ENCODE data around the gene NUDT21.
"Not testable (repeated sequence)": the region's sequence is repeated elsewhere in the genome, so short reads cannot be mapped to it uniquely, and the experiment has no call there.

NUDT21 gene

DNA sequence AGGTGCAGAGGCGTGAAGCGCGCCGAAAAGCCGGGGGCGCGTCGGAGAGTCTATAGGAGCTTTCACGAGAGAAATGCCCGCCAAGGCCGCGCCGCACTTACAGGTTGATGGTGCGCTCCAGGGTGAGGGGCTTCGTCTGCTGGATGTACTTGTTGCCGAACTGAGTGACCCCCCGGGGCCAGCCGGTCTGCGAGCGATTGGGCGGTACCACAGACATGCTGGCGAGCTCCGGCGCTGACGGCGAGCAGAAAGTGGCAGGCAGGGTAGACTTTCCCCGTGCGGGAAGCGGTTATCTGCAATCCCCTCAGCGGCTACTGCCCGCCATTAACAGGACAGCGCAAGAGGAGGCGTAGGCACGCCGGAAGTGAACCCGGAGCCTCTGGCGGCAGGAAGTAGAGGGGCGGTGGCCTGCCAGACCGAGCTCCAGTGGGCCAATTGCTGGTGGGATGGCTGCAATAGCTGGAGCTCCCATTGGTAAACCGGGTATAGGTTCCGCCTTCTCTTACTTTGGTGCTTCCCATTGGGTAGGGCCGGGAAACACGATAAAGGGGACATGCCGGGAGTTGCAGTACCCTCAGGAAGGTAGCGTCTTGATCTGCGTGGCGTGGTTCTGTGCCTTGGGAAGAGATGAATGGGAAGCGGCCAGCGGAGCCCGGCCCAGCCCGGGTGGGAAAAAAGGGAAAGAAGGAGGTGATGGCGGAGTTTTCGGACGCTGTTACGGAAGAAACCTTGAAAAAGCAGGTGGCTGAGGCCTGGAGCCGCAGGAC is at the start of gene NUDT21, which contains the start of gene OGFOD1:
Gene NUDT21, minus strand, starts transcription at position 347 of the 767 bp plus-strand sequence. Its CDS starts 130 bp downstream, at position 217.
Gene OGFOD1, plus strand, starts transcription at position 569 of the 767 bp plus-strand sequence. Its CDS starts 59 bp downstream, at position 628.
- peak within 1 kb of the TSS; percentile 99 for H2AFZ ChIP-seq (ENCODE audit: low read length, unreplicated experiment)
- H3K27ac ChIP-seq (ENCODE audit: low read depth, low read length) = peak within 1 kb of the TSS; percentile 58
- H3K36me3 ChIP-seq (ENCODE audit: insufficient read depth, low read length) = peaks cover 34% of the 10 kb centered on the region
- H3K4me3 ChIP-seq (ENCODE audit: low read depth, low read length) = peak within 1 kb of the TSS; percentile 97
- H3K4me1 ChIP-seq (ENCODE audit: control insufficient read depth, insufficient read depth, low read length, unreplicated experiment) = peaks cover 46% of the 10 kb centered on the region
- peaks cover 80% of the 10 kb centered on the region for H3K79me2 ChIP-seq (ENCODE audit: control insufficient read depth, insufficient read depth, low read length, unreplicated experiment)
- no peaks in the 10 kb centered on the region for H3K27me3 ChIP-seq (ENCODE audit: insufficient read depth, low read length)

GRCh38 chr16:56493815-56494214 is 42.7 kb upstream of the NUDT21 start:
- H3K4me3 ChIP-seq (ENCODE audit: low read depth, low read length) = no peak overlapping the region
- no peaks in the 10 kb centered on the region for H3K4me1 ChIP-seq (ENCODE audit: control insufficient read depth, insufficient read depth, low read length, unreplicated experiment)
- no peaks in the 10 kb centered on the region for H3K79me2 ChIP-seq (ENCODE audit: control insufficient read depth, insufficient read depth, low read length, unreplicated experiment)
- H3K27me3 ChIP-seq (ENCODE audit: insufficient read depth, low read length) = no peaks in the 10 kb centered on the region
- H2AFZ ChIP-seq (ENCODE audit: low read length, unreplicated experiment) = no peak overlapping the region
- H3K36me3 ChIP-seq (ENCODE audit: insufficient read depth, low read length) = peaks cover 17% of the 10 kb centered on the region
- no peak overlapping the region for H3K27ac ChIP-seq (ENCODE audit: low read depth, low read length)

GRCh38 chr16:56493126-56493525 is 42.0 kb upstream of the NUDT21 start:
- H3K79me2 ChIP-seq (ENCODE audit: control insufficient read depth, insufficient read depth, low read length, unreplicated experiment) = no peaks in the 10 kb centered on the region
- peaks cover 10% of the 10 kb centered on the region for H3K36me3 ChIP-seq (ENCODE audit: insufficient read depth, low read length)
- no peak overlapping the region for H2AFZ ChIP-seq (ENCODE audit: low read length, unreplicated experiment)
- H3K4me3 ChIP-seq (ENCODE audit: low read depth, low read length) = no peak overlapping the region
- no peak overlapping the region for H3K27ac ChIP-seq (ENCODE audit: low read depth, low read length)
- H3K4me1 ChIP-seq (ENCODE audit: control insufficient read depth, insufficient read depth, low read length, unreplicated experiment) = no peaks in the 10 kb centered on the region
- H3K27me3 ChIP-seq (ENCODE audit: insufficient read depth, low read length) = no peaks in the 10 kb centered on the region

GRCh38 chr16:56491657-56492261 is 40.6 kb upstream of the NUDT21 start:
- Histone ChIP-seq H2AFZ (ENCODE audit: low read length, unreplicated experiment) (no peak overlapping the region), H3K79me2 (ENCODE audit: control insufficient read depth, insufficient read depth, low read length, unreplicated experiment) (no peaks in the 10 kb centered on the region), H3K27ac (ENCODE audit: low read depth, low read length) (no peak overlapping the region), H3K4me1 (ENCODE audit: control insufficient read depth, insufficient read depth, low read length, unreplicated experiment) (no peaks in the 10 kb centered on the region), H3K36me3 (ENCODE audit: insufficient read depth, low read length) (peaks cover 3% of the 10 kb centered on the region; the same call in 1 of the 2 replicates), H3K27me3 (ENCODE audit: insufficient read depth, low read length) (no peaks in the 10 kb centered on the region), H3K4me3 (ENCODE audit: low read depth, low read length) (no peak overlapping the region)

DNA sequence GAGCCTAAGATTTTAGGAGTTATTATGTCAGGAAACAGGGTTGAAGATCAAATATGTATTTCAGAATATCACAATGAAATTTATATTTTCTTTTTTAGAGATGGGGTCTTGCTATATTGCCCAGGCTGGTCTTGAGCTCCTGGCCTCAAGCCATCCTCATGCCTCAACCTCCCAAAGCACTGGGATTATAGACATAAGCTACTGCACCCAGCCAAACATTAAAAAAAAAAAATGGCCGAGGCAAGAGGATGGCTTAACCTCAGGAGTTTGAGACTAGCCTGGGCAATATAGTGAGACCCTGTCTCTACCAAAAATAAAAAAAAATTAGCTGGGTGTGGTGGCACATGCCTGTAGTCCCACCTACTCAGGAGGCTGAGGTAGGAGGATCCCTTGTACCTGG is 37.7 kb upstream of the NUDT21 start:
- not testable (repeated sequence) for H3K4me3 ChIP-seq (ENCODE audit: low read depth, low read length); H3K79me2 ChIP-seq (ENCODE audit: control insufficient read depth, insufficient read depth, low read length, unreplicated experiment); H3K4me1 ChIP-seq (ENCODE audit: control insufficient read depth, insufficient read depth, low read length, unreplicated experiment); H3K27me3 ChIP-seq (ENCODE audit: insufficient read depth, low read length); H3K27ac ChIP-seq (ENCODE audit: low read depth, low read length); H2AFZ ChIP-seq (ENCODE audit: low read length, unreplicated experiment)
- H3K36me3 ChIP-seq (ENCODE audit: insufficient read depth, low read length) = peaks cover 14% of the 10 kb centered on the region

DNA sequence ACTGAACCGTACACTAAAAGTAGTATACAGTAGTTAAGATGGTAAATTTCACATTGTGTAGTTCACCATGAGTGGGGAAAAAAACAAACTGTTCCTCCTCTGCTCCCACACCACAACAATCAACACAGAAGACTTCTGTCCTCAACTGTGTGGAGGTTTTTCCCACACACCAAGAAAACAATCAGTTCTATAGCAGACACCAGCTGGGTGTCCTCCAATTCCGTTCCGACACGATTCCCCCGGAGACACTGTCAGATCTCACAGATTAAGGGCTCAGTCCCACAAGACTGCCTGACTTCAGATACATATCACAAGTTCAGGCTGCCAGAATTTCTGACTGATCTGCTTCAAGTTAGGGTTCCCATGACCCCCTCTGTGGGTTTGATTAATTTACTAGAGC is 36.9 kb upstream of the NUDT21 start:
- H3K79me2 ChIP-seq (ENCODE audit: control insufficient read depth, insufficient read depth, low read length, unreplicated experiment) = no peaks in the 10 kb centered on the region
- no peak overlapping the region for H2AFZ ChIP-seq (ENCODE audit: low read length, unreplicated experiment)
- no peak overlapping the region for H3K27ac ChIP-seq (ENCODE audit: low read depth, low read length)
- H3K4me3 ChIP-seq (ENCODE audit: low read depth, low read length) = no peak overlapping the region
- H3K36me3 ChIP-seq (ENCODE audit: insufficient read depth, low read length) = peaks cover 17% of the 10 kb centered on the region
- no peaks in the 10 kb centered on the region for H3K27me3 ChIP-seq (ENCODE audit: insufficient read depth, low read length)
- H3K4me1 ChIP-seq (ENCODE audit: control insufficient read depth, insufficient read depth, low read length, unreplicated experiment) = no peaks in the 10 kb centered on the region

- Histone ChIP-seq H3K27ac (ENCODE audit: low read depth, low read length) (no peak overlapping the region), H3K36me3 (ENCODE audit: insufficient read depth, low read length) (peaks cover 24% of the 10 kb centered on the region), H3K27me3 (ENCODE audit: insufficient read depth, low read length) (no peaks in the 10 kb centered on the region), H2AFZ (ENCODE audit: low read length, unreplicated experiment) (no peak overlapping the region), H3K4me3 (ENCODE audit: low read depth, low read length) (no peak overlapping the region), H3K79me2 (ENCODE audit: control insufficient read depth, insufficient read depth, low read length, unreplicated experiment) (no peaks in the 10 kb centered on the region), H3K4me1 (ENCODE audit: control insufficient read depth, insufficient read depth, low read length, unreplicated experiment) (peaks cover 14% of the 10 kb centered on the region)
Measured at GRCh38 chr16:56483394-56483793, 32.3 kb upstream of the NUDT21 start.

- no peak overlapping the region for H2AFZ ChIP-seq (ENCODE audit: low read length, unreplicated experiment)
- no peak overlapping the region for H3K4me3 ChIP-seq (ENCODE audit: low read depth, low read length)
- H3K4me1 ChIP-seq (ENCODE audit: control insufficient read depth, insufficient read depth, low read length, unreplicated experiment) = peaks cover 16% of the 10 kb centered on the region
- H3K27ac ChIP-seq (ENCODE audit: low read depth, low read length) = no peak overlapping the region
- no peaks in the 10 kb centered on the region for H3K79me2 ChIP-seq (ENCODE audit: control insufficient read depth, insufficient read depth, low read length, unreplicated experiment)
- peaks cover 26% of the 10 kb centered on the region for H3K36me3 ChIP-seq (ENCODE audit: insufficient read depth, low read length)
- no peaks in the 10 kb centered on the region for H3K27me3 ChIP-seq (ENCODE audit: insufficient read depth, low read length)
Measured at GRCh38 chr16:56482683-56483236, 31.6 kb upstream of the NUDT21 start.

DNA sequence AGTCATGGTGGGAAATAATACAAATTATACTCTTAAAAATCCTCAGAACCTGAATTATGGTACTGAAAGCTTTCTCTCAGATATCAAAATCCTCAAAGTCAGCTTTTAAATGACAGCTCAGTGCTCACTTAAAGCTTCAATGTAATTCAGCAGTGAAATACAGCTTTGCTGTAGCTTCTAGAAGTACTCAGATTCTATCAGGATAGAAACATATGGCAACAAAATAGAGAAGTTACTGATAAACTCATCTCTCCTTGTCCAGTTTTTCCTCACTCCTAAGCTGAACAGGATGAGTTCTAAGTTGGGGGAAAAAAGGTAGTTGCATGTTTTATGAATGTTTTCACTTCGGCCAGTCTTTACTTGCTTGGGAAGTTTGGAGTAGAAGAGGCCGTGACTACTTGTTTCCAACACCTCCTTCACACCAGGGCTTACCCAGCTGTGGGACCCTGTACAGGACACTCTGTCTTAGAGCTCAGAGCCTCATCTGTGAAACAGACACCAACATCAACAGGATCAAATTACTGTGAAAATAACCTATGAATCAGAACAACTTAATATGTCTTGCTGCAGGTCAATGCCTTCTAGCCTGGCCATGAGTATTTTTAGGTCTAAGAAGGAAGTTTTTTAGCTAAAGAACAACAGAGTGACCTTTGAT is 30.5 kb upstream of the NUDT21 start:
- Histone ChIP-seq H3K27ac (ENCODE audit: low read depth, low read length) (peak overlapping the region; percentile 35; the same call in 1 of the 2 replicates), H3K36me3 (ENCODE audit: insufficient read depth, low read length) (peaks cover 31% of the 10 kb centered on the region), H2AFZ (ENCODE audit: low read length, unreplicated experiment) (no peak overlapping the region), H3K4me3 (ENCODE audit: low read depth, low read length) (no peak overlapping the region), H3K79me2 (ENCODE audit: control insufficient read depth, insufficient read depth, low read length, unreplicated experiment) (no peaks in the 10 kb centered on the region), H3K4me1 (ENCODE audit: control insufficient read depth, insufficient read depth, low read length, unreplicated experiment) (peaks cover 28% of the 10 kb centered on the region), H3K27me3 (ENCODE audit: insufficient read depth, low read length) (no peaks in the 10 kb centered on the region)

- peak overlapping the region; percentile 35; the same call in 1 of the 2 replicates for H3K27ac ChIP-seq (ENCODE audit: low read depth, low read length)
Measured at GRCh38 chr16:56480776-56481467, 29.8 kb upstream of the NUDT21 start.

More at GRCh38 chr16:56480776-56481467, 29.8 kb upstream of the NUDT21 start:
- no peaks in the 10 kb centered on the region for H3K79me2 ChIP-seq (ENCODE audit: control insufficient read depth, insufficient read depth, low read length, unreplicated experiment)
- peaks cover 33% of the 10 kb centered on the region for H3K4me1 ChIP-seq (ENCODE audit: control insufficient read depth, insufficient read depth, low read length, unreplicated experiment)
- H3K4me3 ChIP-seq (ENCODE audit: low read depth, low read length) = no peak overlapping the region
- H3K27me3 ChIP-seq (ENCODE audit: insufficient read depth, low read length) = no peaks in the 10 kb centered on the region
- peaks cover 38% of the 10 kb centered on the region for H3K36me3 ChIP-seq (ENCODE audit: insufficient read depth, low read length)
- H2AFZ ChIP-seq (ENCODE audit: low read length, unreplicated experiment) = no peak overlapping the region
